HEK293 (cell line): ENCODE measurements around the gene TMIE.

ENCODE experiments used
- CTCF ChIA-PET: fragments of 350-600 bp; formaldehyde crosslinking; extraction: SDS; loops from one replicate; lab custom pipeline; 2021; ENCODE audit warnings: antibody characterized with exemption; lab: Yijun Ruan, JAX
- POLR2A ChIA-PET: fragments of 300-600 bp; formaldehyde crosslinking; extraction: SDS; loops from one replicate; lab custom pipeline; 2020; ENCODE audit warnings: antibody characterized with exemption, inconsistent platforms; lab: Yijun Ruan, JAX
- H3K27ac ChIP-seq: fragments of 200-500 bp; sonication (Bioruptor generic); 2 replicates; pipeline ENCODE4 v1.5.1; 2014; ENCODE audit warnings: low read depth, low read length, control low read depth, inconsistent platforms; ENCODE audit errors: extremely low read depth
- H3K36me3 ChIP-seq, 2 experiments: fragments of 200-500 bp in 1 of 2; sonication (Bioruptor generic) in 1 of 2; 1 replicate in 1 of 2; 2 replicates in 1 of 2; pipeline ENCODE4 v1.5.1; 2014 to 2017; ENCODE audit warnings: inconsistent platforms in 2 of 2, low read length in 2 of 2; ENCODE audit not compliant: control insufficient read depth in 2 of 2, insufficient read depth in 1 of 2
- H3K4me1 ChIP-seq: fragments of 200-500 bp; sonication (Bioruptor generic); 2 replicates; pipeline ENCODE4 v1.5.1; 2014; ENCODE audit warnings: mild to moderate bottlenecking, low read length, inconsistent platforms; ENCODE audit not compliant: control insufficient read depth, insufficient read depth
- H3K4me3 ChIP-seq: 2 replicates; pipeline ENCODE4 v1.5.1; 2011; ENCODE audit warnings: low read depth, mild to moderate bottlenecking, control low read depth, low read length, moderate library complexity
- H3K9me3 ChIP-seq: fragments of 200-500 bp; sonication (Bioruptor generic); 2 replicates; pipeline ENCODE4 v1.5.1; 2014; ENCODE audit warnings: low read depth, low read length, inconsistent platforms; ENCODE audit not compliant: control insufficient read depth, insufficient read depth
- ATF2 ChIP-seq: fragments of 450-650 bp; formaldehyde crosslinking; IDR thresholded peaks from 2 replicates; pipeline ENCODE4 v1.5.1; 2016; ENCODE audit warnings: missing biosample characterization, missing genetic modification characterization, low read depth
- CTCF ChIP-seq: fragments of 450-650 bp; formaldehyde crosslinking; IDR thresholded peaks from 2 replicates; pipeline ENCODE4 v1.5.1; 2016; ENCODE audit warnings: missing biosample characterization, missing genetic modification characterization
- EGR2 ChIP-seq: fragments of 450-650 bp; formaldehyde crosslinking; IDR thresholded peaks from 2 replicates; pipeline ENCODE4 v1.5.1; 2016; ENCODE audit warnings: low read depth, missing biosample characterization, missing genetic modification characterization
- PRDM4 ChIP-seq: fragments of 450-650 bp; formaldehyde crosslinking; IDR thresholded peaks from 2 replicates; pipeline ENCODE4 v1.5.1; 2017; ENCODE audit warnings: missing biosample characterization, missing genetic modification characterization
- RBAK ChIP-seq: fragments of 450-650 bp; formaldehyde crosslinking; IDR thresholded peaks from 2 replicates; pipeline ENCODE4 v1.5.1; 2016; ENCODE audit warnings: missing biosample characterization, missing genetic modification characterization
- SP7 ChIP-seq: fragments of 450-650 bp; formaldehyde crosslinking; IDR thresholded peaks from 2 replicates; pipeline ENCODE4 v1.5.1; 2016; ENCODE audit warnings: missing biosample characterization, missing genetic modification characterization
- ZBTB44 ChIP-seq: fragments of 450-650 bp; IDR thresholded peaks from 2 replicates; pipeline ENCODE4 v1.5.1; 2018; ENCODE audit warnings: missing biosample characterization, mild to moderate bottlenecking, missing genetic modification characterization
- ZIC2 ChIP-seq: fragments of 450-650 bp; formaldehyde crosslinking; IDR thresholded peaks from 2 replicates; pipeline ENCODE4 v1.5.1; 2016; ENCODE audit warnings: missing biosample characterization, missing genetic modification characterization
- ZNF121 ChIP-seq: fragments of 450-650 bp; formaldehyde crosslinking; IDR thresholded peaks from 2 replicates; pipeline ENCODE4 v1.5.1; 2016; ENCODE audit warnings: missing biosample characterization, missing genetic modification characterization
- ZNF140 ChIP-seq: fragments of 450-650 bp; formaldehyde crosslinking; IDR thresholded peaks from 2 replicates; pipeline ENCODE4 v1.5.1; 2016; ENCODE audit warnings: missing biosample characterization, missing genetic modification characterization
- ZNF248 ChIP-seq: fragments of 450-650 bp; formaldehyde crosslinking; IDR thresholded peaks from 2 replicates; pipeline ENCODE4 v1.5.1; 2017; ENCODE audit warnings: missing biosample characterization, missing genetic modification characterization
- ZNF341 ChIP-seq: fragments of 450-650 bp; formaldehyde crosslinking; IDR thresholded peaks from 2 replicates; pipeline ENCODE4; 2016; ENCODE audit warnings: low read depth, missing biosample characterization, missing genetic modification characterization
- ZNF555 ChIP-seq: fragments of 450-650 bp; formaldehyde crosslinking; conservative IDR thresholded peaks from 2 replicates; pipeline ENCODE4 v1.5.1; 2017; ENCODE audit warnings: missing biosample characterization, mild to moderate bottlenecking, missing genetic modification characterization, inconsistent platforms
- ZNF600 ChIP-seq: fragments of 450-650 bp; formaldehyde crosslinking; IDR thresholded peaks from 2 replicates; pipeline ENCODE4 v1.5.1; 2016; ENCODE audit warnings: missing biosample characterization, missing genetic modification characterization
- ZNF654 ChIP-seq: fragments of 450-650 bp; formaldehyde crosslinking; IDR thresholded peaks from 2 replicates; pipeline ENCODE4 v1.5.1; 2016; ENCODE audit warnings: low read depth, missing biosample characterization, missing genetic modification characterization
- ZNF660 ChIP-seq: fragments of 450-650 bp; IDR thresholded peaks from 2 replicates; pipeline ENCODE4 v1.5.1; 2018; ENCODE audit warnings: missing biosample characterization, mild to moderate bottlenecking, missing genetic modification characterization
- ZNF701 ChIP-seq: fragments of 450-650 bp; formaldehyde crosslinking; IDR thresholded peaks from 2 replicates; pipeline ENCODE4 v1.5.1; 2016; ENCODE audit warnings: missing biosample characterization, missing genetic modification characterization

Gene TMIE

GRCh38 chr3:46663591-46664135, 37.5 kb upstream of the TMIE start (continued):
- TF ChIP-seq SP7 (peak; percentile 76), ZNF341 (tag by site-specific recombination) (peak; percentile 22; the same call in 1 of the 2 replicates), ZNF600 (peak; percentile 32; the same call in 1 of the 2 replicates), EGR2 (0 out of 2 replicates have a peak, but pooled peaks have one; percentile 30), ZNF654 (tag by site-specific recombination) (peak; percentile 48)

GRCh38 chr3:46664188-46664970, 36.8 kb upstream of the TMIE start:
- CTCF ChIA-PET, result interaction anchor here (0.6 to 1.6 kb wide), 6 partner anchors 29 to 753 kb away, joined by 3 to 7 read pairs (median 4); partner anchors contain the start of gene ALS2CL
- no peaks in the 10 kb centered on the region; the same call in 1 of the 2 replicates for H3K4me1 ChIP-seq
- TF ChIP-seq ZIC2 (tag by site-specific recombination), result no peak; the same call in 1 of the 2 replicates
- TF ChIP-seq ZBTB44 (tag by site-specific recombination), result no peak
- no peak for TF ChIP-seq ZNF660 (tag by site-specific recombination)
- no peak for TF ChIP-seq RBAK (tag by site-specific recombination)
- TF ChIP-seq PRDM4, result no peak
- TF ChIP-seq ZNF555 (tag by site-specific recombination), result no peak
- TF ChIP-seq ZNF701 (tag by site-specific recombination), result no peak
- TF ChIP-seq ZNF248 (tag by site-specific recombination), result no peak
- no peak for TF ChIP-seq ZNF121 (tag by site-specific recombination)
- TF ChIP-seq CTCF, result no peak
- no peak for TF ChIP-seq ATF2
- no peak for TF ChIP-seq ZNF140 (tag by site-specific recombination)
- POLR2A ChIA-PET, result no interaction called here
- H3K36me3 ChIP-seq, result no peaks in the 10 kb centered on the region
- no peaks in the 10 kb centered on the region for H3K9me3 ChIP-seq
- no peak overlapping the region for H3K4me3 ChIP-seq
- H3K27ac ChIP-seq, result no peak overlapping the region
